ENCODE data around the gene PEAK3.

The PEAK3 gene

DNA sequence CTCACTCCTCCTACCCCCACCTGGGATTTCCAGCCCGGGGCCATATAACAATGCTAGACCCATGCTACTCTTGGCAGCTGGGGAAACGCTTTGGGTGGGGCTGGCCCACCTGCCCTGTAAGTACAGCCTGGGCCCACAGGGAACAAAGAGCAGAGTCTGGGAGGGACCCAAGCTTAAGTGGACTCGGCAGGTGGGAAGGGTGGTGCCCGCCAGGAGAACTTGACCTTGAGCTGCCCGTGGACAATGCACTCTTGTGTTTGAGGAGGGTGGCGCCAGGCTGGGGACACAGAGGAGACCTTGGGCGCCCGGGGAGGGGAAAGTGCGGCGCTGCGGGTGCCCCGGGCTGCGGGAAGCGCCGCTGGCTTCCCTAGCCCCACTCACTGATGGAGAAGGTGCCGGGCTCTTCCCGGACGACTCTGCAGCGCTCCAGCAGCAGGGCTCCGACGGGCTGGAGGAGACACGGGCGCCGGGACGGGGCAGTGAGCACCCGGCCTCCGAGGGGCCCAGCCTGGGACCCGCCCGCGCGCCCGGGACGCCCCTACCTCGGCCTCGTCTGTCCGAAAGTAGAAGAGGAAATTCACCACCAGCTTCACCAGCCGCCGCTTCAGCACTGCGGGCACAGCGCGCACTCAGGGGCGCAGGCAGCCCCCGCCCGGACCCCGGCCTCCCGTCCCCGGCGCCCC lies 46.5 kb downstream of the PEAK3 start:
- no peak for DNase-seq

- DNase-seq = no peak
These were observed 47.0 kb downstream of the PEAK3 start for GRCh38 chr19:2234996-2235380.

- DNase-seq = no peak
These were observed 48.2 kb downstream of the PEAK3 start for GRCh38 chr19:2233601-2234280.

DNA sequence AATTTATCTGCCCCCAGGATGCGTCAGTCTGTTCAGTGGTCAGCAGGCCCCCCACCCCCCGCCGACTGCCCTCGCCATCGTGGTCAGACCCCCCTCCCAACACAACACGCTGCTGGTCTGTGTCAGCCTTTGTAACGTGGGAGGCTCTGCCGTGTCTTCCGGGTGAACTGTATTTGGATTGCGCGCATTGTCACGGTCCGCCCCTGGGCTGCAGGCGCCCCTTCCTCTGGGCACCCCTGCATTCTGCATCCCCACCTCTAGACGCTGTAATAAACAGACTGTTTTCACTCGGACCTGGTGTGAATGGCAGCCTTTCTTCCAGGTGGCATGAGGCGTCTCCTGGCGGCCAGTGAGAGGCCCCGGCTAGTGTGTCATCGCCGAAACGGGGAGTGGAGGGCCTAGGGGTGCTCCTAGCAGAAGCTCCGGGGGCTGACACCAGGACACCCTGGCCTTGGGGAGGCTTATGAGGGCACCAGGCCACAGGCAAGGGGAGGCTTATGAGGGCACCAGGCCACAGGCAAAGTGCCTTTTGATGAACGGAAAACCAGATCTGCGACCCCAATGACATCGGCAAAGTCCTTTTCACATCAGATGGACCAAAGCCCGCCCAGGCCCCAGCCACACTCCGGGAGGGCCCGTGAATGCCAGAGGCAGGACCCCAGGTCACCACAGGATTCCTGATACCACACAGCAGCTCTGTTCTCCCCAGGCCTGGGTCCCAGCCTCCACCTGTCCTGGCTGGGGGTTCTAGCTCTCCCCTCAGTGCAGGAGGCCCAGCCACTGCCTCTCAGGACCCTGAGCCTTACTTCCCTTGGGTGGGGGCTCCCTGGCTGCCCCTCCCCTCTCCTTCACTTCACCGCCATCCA lies 49.5 kb downstream of the PEAK3 start:
- DNase-seq = no peak

- DNase-seq = peak in 1 of 2 experiments; percentile 12
These were observed 50.3 kb downstream of the PEAK3 start for GRCh38 chr19:2231621-2232221.

DNA sequence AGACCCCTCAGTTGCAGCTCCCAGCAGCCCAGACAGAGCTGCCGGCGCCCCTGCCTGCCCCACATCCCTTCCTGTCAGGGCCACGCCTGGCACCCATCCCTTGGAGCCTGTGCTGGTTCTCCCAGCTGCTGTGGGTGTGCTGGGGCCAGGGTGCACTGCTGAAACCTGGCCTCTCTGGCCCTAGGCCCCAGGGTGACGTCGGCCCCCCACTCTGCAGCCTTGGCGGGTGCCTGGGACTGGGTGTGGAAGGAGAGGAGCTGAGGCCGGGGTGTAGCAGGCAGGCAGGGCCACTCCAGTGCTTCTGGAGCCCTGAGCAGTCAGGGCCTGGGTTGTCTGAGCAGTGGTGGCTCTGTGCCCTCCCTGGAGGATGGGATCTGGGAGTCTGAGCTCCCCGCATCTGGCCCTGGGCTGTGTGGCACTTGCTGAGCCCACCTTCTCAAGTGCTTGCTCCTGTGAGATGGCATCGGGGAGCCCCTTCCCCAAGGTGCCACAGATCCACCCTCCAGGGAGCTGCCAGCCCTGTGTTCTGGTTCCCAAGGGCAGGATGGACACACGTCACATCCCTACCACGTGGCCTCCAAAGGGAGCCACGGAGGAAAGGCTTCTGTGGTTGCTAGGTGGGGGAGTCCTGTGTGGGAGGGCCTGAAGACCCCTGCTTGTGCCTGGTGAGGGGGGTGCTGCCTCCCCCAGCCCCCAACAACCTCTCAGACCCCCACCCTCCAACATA lies 51.0 kb downstream of the PEAK3 start:
- no peak for DNase-seq

GRCh38 chr19:2230033-2230531 lies 51.9 kb downstream of the PEAK3 start:
- DNase-seq = no peak

GRCh38 chr19:2229103-2230032 lies 52.6 kb downstream of the PEAK3 start:
- no peak for DNase-seq

DNA sequence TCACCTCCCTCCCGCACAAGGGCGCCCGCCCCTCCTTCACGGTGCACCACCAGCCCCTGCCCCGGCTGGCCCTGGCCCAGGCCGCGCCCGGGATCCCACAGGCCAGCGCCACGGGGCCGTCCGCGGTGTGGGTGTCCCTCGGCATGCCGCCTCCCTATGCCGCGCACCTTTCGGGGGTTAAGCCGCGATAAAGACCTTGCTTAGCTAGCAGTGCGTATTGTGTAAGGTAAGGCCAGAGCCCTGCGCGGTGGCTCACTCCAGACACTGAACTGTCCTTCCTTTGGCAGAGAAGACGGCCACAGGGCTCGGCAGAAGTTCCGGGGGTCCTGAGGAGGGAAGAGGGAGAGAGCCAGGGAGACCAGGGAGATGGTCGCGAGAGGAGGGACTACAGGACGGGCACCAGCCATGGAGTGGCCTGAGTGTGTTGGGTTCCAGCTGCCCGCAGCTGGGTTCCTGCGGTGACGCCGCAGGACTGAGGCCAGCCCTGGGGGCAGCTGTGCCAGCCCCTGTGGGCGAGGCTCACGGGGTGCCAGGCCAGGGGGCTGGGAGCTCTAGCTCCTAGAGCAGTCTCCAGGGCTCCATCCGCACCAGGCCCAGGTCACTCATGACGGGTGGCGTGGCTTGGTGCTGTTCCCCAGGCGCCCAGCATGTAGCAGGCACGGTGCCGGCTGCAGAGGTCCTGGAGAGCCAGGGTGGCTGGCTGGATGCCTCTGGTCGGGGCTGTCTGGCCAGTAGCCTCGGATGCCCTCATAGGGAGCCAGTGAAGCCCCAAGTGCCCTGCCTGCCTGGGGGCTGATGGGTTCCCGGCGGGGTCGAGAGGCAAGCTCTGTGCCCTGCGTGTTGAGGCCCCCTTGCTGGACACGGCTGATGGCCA lies 53.6 kb downstream of the PEAK3 start:
- DNase-seq = no peak

DNA sequence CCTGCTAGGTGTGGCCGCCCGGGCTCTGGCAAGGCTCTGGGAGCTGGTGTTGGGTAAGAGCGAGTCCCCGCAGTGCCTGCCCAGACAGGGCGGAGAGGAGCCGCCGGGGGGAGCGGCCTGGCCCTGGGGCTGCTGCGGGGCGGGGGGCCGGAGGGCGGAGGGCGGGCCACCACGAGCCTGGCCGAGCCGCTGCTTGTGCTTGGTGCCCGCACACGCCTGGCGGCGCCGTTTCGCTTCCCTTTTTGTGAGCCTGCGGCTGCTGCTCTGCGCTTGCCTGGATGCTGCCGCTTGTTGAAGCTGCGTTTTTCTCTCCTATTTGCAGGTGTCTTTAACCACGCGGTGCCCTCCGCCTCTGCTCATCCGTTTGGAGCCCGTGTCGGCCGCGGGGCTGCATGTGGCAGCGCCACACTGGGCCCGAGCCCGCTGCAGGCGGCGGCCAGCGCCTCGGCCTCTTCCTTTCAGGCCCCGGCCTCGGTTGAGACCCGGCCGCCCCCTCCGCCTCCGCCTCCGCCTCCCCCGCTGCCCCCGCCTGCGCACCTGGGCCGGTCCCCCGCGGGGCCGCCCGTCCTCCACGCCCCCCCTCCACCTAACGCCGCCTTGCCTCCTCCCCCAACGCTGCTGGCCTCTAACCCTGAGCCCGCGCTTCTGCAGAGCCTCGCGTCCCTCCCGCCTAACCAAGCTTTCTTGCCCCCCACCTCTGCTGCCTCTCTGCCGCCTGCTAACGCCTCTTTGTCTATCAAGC lies 54.4 kb downstream of the PEAK3 start:
- no peak for DNase-seq

- no peak for DNase-seq
These were observed 55.1 kb downstream of the PEAK3 start for GRCh38 chr19:2226840-2227360.

GRCh38 chr19:2226051-2226839 lies 55.7 kb downstream of the PEAK3 start:
- DNase-seq = no peak

DNA sequence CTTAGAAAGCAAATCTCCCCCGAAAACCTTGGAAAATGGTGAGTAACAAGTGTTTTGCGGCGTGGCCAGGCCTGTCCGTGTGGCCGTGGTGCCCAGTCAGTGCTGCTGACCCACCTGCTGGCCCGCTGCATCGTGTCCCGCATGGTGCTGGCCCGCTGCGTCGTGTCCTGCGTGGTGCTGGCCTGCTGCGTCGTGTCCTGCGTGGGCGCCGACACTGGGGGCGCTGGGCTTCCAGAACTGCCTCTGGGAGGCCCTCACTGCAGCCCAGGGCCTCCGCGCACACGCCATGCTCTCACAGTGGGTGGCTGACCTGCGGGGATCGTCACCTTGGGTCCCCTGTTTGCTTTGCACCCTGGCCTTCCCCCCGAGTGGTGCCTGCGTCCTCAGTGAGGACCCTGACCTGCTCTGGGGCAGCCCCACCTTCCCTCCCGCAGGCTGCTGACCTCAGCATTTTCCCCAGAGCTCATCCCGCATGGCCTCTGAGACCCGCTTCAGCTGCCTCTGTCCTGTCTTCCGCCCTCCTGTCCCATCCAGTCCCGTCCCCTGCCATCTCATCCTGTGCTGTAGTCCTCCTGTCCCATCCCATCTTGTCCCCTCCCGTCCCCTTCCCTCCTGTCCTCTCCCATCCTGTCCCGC lies 56.4 kb downstream of the PEAK3 start:
- no peak for DNase-seq

- no peak for DNase-seq
These were observed 57.1 kb downstream of the PEAK3 start for GRCh38 chr19:2224754-2225349.
